ENCODE data around the gene TBPL1. TPM values are rescaled to one million over a fixed set of nuclear protein-coding genes. Genes with fewer than 3 reads are reported as not detected.
A peak's percentile ranks its signal among the peaks of the same experiment; 100 is the strongest.

The TBPL1 gene
- total and polyA plus RNA-seq, 11 donors, result 9.9 to 20.3 (median 16.0) TPM

DNA sequence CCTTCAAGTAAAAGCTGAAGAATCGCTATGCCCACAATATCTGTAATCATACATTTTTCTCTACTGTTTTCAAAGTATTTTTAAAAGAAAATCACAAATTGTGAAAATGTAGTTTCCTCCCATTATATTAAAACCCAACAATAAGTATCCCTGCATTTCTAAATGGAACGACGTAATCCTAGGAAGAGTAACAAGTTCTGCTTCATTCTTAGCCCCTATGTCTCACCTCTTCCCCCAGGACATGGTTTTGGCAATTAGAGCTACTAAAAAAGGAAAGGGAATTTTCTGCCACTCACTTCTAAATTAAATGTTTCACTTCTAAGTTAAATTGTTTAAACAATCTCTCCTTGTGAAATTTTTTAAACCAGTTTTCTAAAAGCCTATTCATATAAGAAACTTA lies 47.4 kb downstream of the TBPL1 start:
- no peak overlapping the region for H3K4me3 ChIP-seq
- DNase-seq, result no peak
- 60 to 64% (median 63%) methylated on average over 3 of the region's 3 CpGs for WGBS, 4 donors

DNA sequence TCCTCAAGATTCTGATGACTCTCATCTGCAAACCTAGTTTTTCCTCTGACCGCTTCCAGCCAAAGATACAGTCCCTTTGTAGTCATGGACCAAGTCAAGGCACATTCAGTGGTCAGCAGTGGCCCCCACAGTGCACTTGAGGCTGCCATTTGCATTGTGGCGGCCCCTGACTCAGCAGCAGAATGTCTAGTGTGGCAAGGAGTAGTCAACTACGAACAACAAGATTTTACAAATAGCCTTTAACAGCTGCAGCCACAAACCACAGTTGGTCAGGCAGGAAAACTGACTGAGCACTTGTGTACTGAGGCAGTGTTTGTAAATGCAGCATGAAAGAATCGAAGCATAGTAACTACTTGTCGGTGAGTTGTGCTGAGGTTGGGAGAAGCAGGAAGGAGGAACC lies 49.8 kb downstream of the TBPL1 start:
- H3K9me3 ChIP-seq, result no peaks in the 10 kb centered on the region
- ATAC-seq, result no peak
- H3K36me3 ChIP-seq, result peaks cover 0 to 43% (median 0%) of the 10 kb centered on the region in 9 donors
- no peak overlapping the region for H3K4me3 ChIP-seq
- DNase-seq, result no peak
- H3K27ac ChIP-seq, result no peak overlapping the region
- 88 to 95% (median 92%) methylated on average over 4 to 5 of the region's 5 CpGs for WGBS, 4 donors
- intact Hi-C loops (cut with DNase I), result no loop called here
- no peaks in the 10 kb centered on the region for H3K27me3 ChIP-seq
- peaks cover 0 to 6% (median 0%) of the 10 kb centered on the region in 12 donors for H3K4me1 ChIP-seq
- TF ChIP-seq, protein P1, sequence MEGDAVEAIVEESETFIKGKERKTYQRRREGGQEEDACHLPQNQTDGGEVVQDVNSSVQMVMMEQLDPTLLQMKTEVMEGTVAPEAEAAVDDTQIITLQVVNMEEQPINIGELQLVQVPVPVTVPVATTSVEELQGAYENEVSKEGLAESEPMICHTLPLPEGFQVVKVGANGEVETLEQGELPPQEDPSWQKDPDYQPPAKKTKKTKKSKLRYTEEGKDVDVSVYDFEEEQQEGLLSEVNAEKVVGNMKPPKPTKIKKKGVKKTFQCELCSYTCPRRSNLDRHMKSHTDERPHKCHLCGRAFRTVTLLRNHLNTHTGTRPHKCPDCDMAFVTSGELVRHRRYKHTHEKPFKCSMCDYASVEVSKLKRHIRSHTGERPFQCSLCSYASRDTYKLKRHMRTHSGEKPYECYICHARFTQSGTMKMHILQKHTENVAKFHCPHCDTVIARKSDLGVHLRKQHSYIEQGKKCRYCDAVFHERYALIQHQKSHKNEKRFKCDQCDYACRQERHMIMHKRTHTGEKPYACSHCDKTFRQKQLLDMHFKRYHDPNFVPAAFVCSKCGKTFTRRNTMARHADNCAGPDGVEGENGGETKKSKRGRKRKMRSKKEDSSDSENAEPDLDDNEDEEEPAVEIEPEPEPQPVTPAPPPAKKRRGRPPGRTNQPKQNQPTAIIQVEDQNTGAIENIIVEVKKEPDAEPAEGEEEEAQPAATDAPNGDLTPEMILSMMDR (IDR thresholded peaks at IDR 0.05), result no peak
- TF ChIP-seq POLR2A (IDR thresholded peaks at IDR 0.05), result no peak

More for the DNA sequence above, 47.4 kb downstream of the TBPL1 start:
- Histone ChIP-seq H3K9me3 (no peaks in the 10 kb centered on the region), H3K4me1 (peaks cover 0 to 6% (median 0%) of the 10 kb centered on the region in 12 donors), H3K36me3 (peaks cover 0 to 46% (median 0%) of the 10 kb centered on the region in 9 donors), H3K27me3 (no peaks in the 10 kb centered on the region), H3K27ac (no peak overlapping the region)
- intact Hi-C loops (cut with DNase I), result no loop called here
- ATAC-seq, result no peak
- no peak for TF ChIP-seq POLR2A (IDR thresholded peaks at IDR 0.05)
- TF ChIP-seq, protein P1 (IDR thresholded peaks at IDR 0.05), result no peak

DNA sequence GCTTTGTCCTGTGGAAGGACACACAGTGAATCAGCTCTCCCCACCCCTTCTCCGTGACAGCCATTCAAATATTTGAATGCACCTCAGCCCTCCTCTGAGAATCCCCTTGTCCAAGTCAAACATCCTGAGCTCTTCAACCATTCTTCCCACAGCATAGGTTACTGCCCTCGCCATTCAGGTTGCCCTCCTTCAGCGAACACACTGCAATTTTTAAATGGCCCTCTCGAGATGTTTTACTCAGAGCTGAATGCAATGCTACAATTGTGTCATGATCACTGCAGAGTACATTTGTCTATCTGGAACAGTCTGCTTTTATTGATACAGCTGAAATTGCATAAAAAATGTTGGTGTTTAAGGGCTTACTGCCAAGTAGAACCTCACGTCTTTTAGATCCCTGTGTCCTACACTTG lies 50.5 kb downstream of the TBPL1 start:
- intact Hi-C loops (cut with DNase I), result no loop called here
- ATAC-seq, result no peak
- WGBS, 4 donors, result 71 to 84% (median 74%) methylated on average over 5 of the region's 5 CpGs

DNA sequence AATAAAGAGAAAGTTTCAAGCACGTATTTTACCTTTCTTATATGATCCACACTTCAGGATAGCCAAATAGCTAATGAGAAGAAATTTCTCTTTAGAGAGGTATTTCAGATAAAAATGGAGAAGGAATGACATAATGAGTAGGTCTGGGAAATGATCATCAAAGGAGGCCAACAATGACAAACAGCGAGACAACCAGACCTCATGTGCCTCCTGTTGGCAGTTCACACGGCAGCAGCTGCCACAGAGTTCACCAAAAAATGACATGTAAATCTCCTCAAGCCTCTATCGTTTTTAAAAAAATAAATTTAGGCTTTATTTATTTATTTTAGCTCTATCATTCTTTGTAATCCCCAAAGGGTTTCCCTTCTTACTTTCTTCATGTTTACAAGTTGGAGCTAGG lies 51.7 kb downstream of the TBPL1 start:
- Histone ChIP-seq H3K4me3 (no peak overlapping the region), H3K27me3 (no peaks in the 10 kb centered on the region), H3K4me1 (peaks cover 0 to 6% (median 0%) of the 10 kb centered on the region in 12 donors), H3K9me3 (no peaks in the 10 kb centered on the region), H3K36me3 (peaks cover 0 to 32% (median 0%) of the 10 kb centered on the region in 9 donors), H3K27ac (peak overlapping the region in 1 of 12 donors; percentile 33)
- TF ChIP-seq, protein P1 (IDR thresholded peaks at IDR 0.05), result peak in 1 of 12 donors; percentile 10
- no peak for TF ChIP-seq POLR2A (IDR thresholded peaks at IDR 0.05)
- DNase-seq, result no peak
- intact Hi-C loops (cut with DNase I), result no loop called here
- peak in 1 of 4 donors; percentile 58 for ATAC-seq
- 45 to 72% (median 56%) methylated on average over 4 of the region's 4 CpGs for WGBS, 4 donors

More for the DNA sequence above, 50.5 kb downstream of the TBPL1 start:
- H3K4me1 ChIP-seq, result peaks cover 0 to 6% (median 0%) of the 10 kb centered on the region in 12 donors
- no peak for DNase-seq
- no peaks in the 10 kb centered on the region for H3K27me3 ChIP-seq
- peaks cover 0 to 36% (median 0%) of the 10 kb centered on the region in 9 donors for H3K36me3 ChIP-seq
- H3K4me3 ChIP-seq, result no peak overlapping the region
- no peaks in the 10 kb centered on the region for H3K9me3 ChIP-seq
- H3K27ac ChIP-seq, result no peak overlapping the region
- TF ChIP-seq POLR2A (IDR thresholded peaks at IDR 0.05), result no peak
- TF ChIP-seq, protein P1 (IDR thresholded peaks at IDR 0.05), result no peak
